Fibroblast of gingiva (primary cell): ENCODE results near the gene DERA.
"Not testable (repeated sequence)": the region's sequence is repeated elsewhere in the genome, so short reads cannot be mapped to it uniquely, and the experiment has no call there.

ENCODE experiments used
- DNase-seq: peaks from one replicate; pipeline ENCODE4 v3.0.0-alpha.2; 2011; ENCODE audit warnings: low read depth

The DERA gene

GRCh38 chr12:15904378-15904920 is 6.7 kb upstream of the DERA start:
- no peak for DNase-seq

- DNase-seq, result no peak
These were observed 666 bp upstream of the DERA start for GRCh38 chr12:15910468-15910863.

- not testable (repeated sequence) for DNase-seq
These were observed 799 bp downstream of the DERA start for GRCh38 chr12:15911931-15912330.

GRCh38 chr12:15914131-15914530 is 3.0 kb downstream of the DERA start:
- DNase-seq, result not testable (repeated sequence)

- no peak for DNase-seq
These were observed 6.9 kb downstream of the DERA start for GRCh38 chr12:15918066-15918465.

DNA sequence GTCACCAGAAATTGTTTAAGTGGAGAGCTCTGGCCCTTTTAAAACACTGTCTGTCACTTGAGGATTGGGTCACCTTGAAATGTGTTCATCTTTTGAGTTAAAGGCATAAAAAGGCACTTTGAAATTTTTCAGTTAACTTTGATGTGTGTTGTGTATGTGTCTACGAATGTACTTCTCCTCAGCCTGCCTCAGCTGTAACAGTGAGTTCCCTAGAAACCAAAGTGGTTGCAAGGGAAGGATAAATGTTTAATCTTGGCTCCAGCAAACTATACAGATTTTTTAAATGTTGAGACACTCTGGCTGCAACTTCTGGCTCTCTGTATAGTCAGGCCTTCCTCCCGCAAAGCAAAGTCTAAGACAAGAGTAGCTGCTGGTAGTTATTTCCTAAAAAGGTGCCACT is 8.3 kb downstream of the DERA start:
- no peak for DNase-seq

- no peak for DNase-seq
These were observed 13.8 kb downstream of the DERA start for GRCh38 chr12:15924956-15925355.

DNA sequence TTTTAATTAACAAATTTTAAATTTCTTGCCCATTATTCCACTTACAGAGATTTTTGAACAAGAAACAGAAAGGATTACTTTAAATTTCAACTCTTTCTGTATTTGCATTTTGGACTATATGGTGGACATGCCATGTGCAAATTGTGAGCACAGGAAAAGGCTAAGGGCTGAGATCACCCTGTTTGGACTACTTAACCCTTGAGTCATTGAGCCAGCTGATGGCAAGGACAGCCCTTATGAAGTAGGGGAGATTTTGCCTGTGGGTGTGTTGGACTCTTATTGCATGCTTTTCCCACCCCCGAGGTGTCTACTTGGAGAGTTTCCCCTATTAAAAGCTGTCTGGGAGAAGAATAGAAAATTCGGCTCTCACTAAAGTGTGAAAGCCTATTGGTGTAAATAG is 17.2 kb downstream of the DERA start:
- peak; percentile 32 for DNase-seq

DNA sequence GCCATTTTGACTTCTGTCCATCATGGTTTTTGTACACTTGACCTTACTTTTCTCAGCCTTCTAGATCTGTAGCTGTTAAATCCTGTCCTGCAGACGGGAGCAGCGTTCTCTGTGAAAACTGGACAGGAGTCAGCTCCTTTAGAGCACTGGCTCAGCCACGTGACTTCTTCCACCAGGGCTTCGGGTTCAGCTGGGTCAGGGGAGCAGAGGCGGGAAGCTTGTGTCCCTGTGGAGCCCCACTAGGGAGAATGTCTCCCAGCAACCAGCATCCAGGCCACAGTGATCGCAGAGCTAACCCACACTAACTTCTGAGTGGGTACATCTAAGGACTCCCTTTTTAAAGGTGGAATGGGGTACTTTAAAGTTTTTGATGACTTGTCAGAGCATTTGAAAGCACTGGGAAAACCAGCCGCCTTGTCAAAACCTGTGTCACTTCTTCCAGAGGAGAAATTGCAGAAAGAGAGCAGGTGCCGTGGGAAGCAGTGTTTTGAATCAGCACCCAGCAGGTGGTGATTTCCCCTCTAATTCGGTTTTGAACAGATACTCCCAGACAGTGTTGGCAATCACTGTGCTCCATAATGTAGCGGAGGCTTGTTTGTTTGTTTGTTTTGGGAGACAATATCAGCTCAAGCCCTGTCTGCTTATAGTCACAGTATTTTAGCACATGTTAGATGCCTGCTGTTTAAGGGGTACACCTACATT is 17.9 kb downstream of the DERA start:
- no peak for DNase-seq

DNA sequence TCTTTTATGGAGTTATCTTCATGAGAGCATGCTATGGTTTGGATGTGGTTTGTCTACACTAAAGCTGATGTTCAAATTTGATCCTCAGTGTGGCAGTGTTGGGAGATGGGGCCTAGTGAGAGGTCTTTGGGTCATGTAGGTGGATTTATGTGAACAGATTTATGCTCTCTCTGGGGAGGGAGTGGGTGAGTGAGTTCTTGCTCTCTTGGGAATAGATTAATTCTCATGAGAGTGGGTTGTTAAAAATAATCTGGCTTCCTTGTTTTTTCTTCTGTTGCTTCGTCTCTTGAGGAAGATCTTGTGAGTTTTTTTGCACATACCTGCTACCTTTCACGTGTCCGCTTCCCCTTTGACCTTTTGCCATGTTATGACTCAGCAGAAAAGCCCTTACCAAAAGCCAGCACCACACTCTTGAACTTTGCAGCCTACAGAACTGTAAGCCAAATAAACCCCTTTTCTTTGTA is 20.5 kb downstream of the DERA start:
- no peak for DNase-seq

DNA sequence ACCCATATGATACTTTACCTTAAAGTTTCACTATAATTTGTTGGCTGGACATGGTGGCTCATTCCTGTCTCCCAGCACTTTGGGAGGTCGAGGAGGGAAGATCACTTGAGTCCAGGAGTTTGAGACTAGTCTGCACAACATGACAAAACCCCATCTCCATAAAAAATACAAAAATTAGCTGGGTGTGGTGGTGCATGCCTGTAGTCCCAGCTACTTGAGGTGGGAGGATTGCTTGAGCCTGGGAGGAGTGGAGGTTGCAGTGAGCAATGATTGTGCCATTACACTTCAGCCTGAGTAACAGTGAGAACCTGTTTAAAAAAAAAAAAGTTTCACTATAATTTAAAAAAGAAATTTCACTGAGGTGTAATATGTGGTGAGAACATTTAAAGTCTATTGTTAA is 21.2 kb downstream of the DERA start:
- no peak for DNase-seq

- no peak for DNase-seq
These were observed 21.8 kb downstream of the DERA start for GRCh38 chr12:15932971-15933370.

GRCh38 chr12:15933751-15934150 is 22.6 kb downstream of the DERA start:
- no peak for DNase-seq

DNA sequence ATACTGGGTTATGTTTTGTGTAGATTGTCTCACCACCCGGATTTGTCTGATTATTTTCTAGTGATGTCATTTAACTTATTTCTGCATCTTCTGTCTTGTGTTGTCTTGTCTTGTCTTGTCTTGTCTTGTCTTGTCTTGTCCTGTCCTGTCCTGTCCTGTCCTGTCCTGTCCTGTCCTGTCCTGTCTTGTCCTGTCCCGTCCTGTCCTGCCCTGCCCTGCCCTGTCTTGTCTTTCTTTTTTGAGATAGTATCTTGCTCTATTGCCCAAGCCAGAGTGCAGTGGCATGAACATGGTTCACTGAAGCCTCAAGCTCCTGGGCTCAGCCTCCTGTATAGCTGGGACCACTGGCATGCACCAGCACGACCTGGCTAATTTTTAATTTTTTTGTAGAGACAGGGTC is 25.6 kb downstream of the DERA start:
- DNase-seq, result no peak

GRCh38 chr12:15937902-15938301 is 26.8 kb downstream of the DERA start:
- no peak for DNase-seq

DNA sequence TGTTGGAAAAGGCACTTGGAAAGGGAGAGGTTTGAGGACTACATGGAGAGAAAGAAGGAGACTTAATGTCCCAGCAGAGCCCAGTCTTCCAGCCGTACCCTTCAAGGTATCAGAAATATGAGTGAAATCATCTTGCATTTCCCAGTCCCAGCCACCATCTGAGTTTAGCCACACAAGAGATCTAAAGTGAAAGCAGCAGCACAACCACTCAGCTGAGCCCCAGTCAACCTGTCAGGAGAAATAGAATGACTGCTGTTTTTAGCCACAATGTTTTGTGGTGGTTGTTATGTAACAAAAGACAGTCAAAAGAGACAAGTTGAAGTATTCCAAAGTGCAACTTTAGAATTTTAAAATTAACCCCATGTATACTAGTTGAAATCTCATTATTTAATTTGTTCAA is 28.0 kb downstream of the DERA start:
- no peak for DNase-seq

GRCh38 chr12:15942475-15942874 is 31.3 kb downstream of the DERA start:
- DNase-seq, result no peak

GRCh38 chr12:15943519-15943918 is 32.4 kb downstream of the DERA start:
- DNase-seq, result not testable (repeated sequence)

DNA sequence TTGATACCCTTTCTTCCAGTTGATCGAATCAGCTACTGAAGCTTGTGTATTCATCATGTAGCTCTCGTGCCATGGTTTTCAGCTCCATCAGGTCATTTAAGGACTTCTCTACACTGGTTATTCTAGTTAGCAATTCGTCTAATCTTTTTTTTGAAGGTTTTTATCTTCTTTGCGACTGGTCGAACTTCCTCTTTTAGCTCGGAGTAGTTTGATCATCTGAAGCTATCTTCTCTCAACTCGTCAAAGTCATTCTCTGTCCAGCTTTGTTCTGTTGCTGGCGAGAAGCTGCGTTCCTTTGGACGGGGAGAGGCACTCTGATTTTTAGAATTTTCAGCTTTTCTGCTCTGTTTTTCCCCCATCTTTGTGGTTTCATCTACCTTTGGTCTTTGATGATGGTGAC is 37.3 kb downstream of the DERA start:
- not testable (repeated sequence) for DNase-seq

DNA sequence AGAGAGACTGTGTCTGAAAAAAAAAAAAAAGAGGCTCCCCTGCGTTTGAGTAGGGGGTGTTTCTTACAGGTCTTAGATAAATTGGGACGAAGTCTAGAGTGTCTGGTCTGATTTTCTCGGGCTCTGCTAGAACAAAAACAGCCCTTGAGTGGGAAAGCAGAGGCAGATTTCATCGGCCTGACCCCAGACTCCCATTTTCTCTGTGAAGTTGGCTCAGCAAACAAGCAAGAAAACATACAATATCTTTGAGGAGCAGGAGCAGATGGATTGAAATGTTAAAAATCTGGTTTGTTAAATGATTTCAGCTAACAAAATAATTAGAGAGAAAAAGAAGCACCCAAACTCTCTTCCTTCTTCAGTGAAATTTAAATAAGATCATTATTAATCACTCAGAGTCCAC is 44.1 kb downstream of the DERA start:
- no peak for DNase-seq

- no peak for DNase-seq
These were observed 44.9 kb downstream of the DERA start for GRCh38 chr12:15956010-15956409.

DNA sequence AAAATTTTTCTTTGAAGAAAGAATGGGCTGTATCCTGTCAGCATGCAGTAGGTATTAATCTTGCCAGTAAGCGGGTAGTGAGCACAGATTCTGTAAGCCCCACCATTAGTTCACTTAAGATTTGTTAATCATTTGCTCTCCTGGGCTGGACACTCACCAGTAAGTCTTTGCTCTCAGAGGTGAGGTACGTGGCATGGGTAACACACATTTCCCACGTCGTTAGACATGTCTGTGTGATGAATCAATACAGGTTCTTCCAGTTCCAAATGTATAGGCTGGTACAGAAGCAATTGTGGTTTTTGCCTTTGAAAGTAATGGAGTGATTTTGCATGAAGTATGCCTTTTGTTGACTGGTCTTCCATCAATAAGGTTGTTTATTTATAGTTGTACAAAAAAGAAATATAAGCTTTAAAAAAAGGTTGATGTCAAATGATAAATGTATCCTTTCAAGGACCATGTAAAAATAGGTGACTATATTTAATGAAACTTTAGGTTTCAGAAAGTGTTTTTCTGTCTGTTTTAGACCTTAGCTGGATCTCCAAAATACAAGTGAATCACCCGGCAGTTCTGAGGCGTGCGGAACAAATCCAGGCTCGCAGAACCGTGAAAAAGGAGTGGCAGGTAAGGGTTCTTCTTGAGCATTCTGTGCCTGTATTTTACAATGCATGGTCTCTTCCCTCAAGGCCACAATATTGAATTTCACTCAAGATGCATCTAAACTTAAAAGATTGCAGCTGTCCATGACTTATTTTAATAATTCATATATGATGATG is 45.5 kb downstream of the DERA start:
- no peak for DNase-seq

GRCh38 chr12:15962760-15963159 is 51.6 kb downstream of the DERA start:
- DNase-seq, result no peak
